ENCODE measurements around the gene PTH2R.

DNA sequence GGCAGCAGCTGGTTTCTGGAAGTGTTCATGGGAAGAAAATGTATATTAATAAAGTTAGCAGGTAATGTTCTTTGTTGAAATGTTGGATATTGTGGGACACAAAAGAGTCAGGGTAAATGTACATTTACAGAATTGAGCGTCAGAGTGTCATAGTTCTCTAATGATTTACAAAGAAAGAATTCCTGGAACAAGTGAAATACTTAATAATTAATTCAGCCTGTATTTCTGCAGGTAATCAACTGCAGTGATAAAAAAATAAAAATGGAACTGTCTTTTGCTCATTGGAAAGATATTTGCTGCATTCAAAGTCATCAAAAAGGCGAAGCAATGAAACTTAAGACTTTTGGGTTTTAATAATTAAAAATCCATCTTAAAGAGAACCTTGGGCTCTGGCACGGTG, 27.4 kb upstream of the PTH2R start:
- TF ChIP-seq, protein P1, sequence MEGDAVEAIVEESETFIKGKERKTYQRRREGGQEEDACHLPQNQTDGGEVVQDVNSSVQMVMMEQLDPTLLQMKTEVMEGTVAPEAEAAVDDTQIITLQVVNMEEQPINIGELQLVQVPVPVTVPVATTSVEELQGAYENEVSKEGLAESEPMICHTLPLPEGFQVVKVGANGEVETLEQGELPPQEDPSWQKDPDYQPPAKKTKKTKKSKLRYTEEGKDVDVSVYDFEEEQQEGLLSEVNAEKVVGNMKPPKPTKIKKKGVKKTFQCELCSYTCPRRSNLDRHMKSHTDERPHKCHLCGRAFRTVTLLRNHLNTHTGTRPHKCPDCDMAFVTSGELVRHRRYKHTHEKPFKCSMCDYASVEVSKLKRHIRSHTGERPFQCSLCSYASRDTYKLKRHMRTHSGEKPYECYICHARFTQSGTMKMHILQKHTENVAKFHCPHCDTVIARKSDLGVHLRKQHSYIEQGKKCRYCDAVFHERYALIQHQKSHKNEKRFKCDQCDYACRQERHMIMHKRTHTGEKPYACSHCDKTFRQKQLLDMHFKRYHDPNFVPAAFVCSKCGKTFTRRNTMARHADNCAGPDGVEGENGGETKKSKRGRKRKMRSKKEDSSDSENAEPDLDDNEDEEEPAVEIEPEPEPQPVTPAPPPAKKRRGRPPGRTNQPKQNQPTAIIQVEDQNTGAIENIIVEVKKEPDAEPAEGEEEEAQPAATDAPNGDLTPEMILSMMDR (IDR thresholded peaks at IDR 0.05) = no peak
- TF ChIP-seq POLR2A (IDR thresholded peaks at IDR 0.05) = no peak

Data from tibial nerve (tissue), 3 donors.